Stimulated activated naive CD4-positive, alpha-beta T cell treated with Interleukin-2 at 50 U/mL for 16 hours (primary cell): ENCODE measurements around the gene GATAD2A.
A peak's percentile ranks its signal among the peaks of the same experiment; 100 is the strongest.

ENCODE experiments used
- DNase-seq: peaks from one replicate; lab custom pipeline; 2025; lab: John Stamatoyannopoulos, UW

Gene GATAD2A

DNA sequence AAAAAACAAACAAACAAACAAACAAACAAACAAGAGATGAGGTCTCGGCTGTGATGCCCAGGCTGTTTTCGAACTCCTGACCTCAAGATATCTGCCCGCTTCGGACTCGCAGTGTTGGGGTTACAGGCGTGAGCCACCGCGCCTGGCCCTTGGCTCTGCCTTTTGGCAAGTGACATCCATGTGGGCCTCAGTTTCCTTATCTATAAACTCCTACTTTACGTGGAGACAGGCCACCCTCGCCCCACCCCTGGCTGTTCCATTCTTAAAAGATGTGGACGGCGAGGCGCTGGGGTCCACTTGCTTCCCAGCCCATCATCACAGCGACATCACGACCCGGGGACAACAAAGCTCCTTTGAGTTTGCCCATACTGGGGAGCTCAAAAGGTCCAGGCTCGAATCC, 108.2 kb downstream of the GATAD2A start:
- DNase-seq = no peak

DNA sequence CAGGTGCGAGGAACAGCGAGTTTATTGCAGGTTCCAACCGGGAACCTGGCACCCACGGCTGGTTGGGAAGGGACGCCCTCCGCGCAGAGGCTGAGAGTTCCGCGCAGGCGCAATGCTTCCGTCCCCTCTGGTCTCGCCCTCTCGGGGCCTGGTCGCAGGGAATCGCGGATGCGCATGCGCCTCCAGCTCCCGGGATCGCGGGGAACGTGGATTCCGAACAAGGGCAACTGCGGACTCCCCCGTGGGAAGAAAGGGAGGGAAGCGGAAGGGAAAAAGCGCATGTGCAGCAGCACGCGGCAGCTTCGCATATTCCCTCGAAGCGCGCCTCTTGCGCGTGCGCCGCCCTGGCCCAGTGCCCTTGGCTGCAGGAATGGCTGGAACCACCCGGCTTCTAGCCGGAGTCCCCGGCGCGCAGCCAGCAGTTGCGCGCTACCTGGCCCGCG, 108.8 kb downstream of the GATAD2A start:
- no peak for DNase-seq

DNA sequence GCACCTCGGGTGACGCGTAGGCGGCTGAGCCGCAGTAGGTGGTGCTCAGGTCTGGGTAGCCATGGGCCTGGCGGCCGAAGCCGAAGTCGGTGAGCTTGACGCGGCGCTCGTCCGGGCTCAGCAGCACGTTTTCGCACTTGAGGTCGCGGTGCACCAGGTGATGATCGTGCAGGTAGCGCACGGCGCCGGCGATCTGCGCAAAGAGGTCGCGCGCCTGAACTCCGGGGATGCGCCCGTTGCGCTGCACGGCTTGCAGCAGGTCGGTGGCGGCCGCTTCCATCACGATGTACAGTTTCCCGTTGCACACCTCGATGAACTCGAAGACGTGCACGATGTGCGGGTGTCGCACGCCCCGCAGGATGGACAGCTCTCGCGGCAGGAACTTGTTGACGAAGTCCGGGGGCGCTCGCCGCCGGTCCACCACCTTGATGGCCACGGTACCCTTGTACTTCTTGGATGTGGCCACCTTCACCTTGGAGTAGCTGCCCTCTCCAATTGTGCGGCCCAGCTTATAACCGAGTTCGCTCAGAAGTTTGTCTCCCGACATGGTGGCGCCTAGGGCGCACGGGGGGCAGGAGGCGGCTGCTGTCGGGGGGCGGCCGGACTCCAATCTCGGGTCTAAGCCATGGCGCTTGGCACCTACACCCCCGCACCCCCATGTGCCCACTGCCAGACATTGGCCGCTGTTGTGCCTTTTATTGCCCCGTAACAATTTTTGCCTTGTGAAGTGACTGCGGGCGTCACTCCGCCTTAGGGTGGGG, 109.6 kb downstream of the GATAD2A start, which contains the start of gene TSSK6:
Gene TSSK6, minus strand, starts transcription at position 668 of the 761 bp plus-strand sequence. Its CDS starts 121 bp downstream, at position 547.
- no peak for DNase-seq

DNA sequence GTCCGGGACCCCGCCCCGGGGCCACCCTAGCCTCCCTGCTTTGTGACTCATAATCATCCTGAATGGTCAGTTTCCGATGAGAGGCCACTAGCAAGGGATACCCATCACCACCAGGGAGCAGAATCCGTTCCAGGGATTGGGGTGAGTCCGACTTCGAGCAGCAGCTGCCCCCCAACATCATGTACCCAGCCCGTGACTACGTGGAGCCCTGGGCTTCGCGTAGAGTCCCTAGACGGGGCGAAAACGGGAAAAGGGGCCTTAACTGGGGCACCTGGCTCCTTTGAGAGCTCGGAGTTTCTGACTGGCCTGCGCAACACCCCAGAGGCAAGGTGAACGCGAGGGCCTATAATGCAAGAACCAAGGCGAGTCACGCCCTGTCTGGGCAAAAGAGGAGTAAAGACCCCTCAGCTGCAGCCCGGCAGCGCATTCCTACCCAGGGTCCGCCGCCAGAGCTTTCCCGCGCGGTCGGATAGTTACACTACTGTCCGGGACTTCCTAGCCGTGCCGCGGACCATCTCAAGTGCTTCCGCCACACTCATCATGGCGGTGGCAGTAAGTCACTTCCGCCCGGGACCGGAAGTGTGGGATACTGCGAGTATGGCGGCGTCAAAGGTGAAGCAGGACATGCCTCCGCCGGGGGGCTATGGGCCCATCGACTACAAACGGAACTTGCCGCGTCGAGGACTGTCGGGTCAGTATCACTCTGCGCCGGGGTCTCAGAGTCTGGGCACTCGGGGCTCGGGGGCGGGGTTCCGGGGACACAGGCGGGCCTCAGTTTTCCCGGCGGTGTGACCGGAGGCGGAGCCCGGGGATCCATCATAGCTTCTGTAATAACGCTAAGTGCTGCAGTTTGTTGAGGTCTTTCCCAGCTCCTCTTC, 110.4 kb downstream of the GATAD2A start, which contains the start of gene NDUFA13:
Gene NDUFA13, plus strand, starts transcription at position 584 of the 878 bp plus-strand sequence. Its CDS starts 14 bp downstream, at position 598.
- DNase-seq = peak; percentile 85

DNA sequence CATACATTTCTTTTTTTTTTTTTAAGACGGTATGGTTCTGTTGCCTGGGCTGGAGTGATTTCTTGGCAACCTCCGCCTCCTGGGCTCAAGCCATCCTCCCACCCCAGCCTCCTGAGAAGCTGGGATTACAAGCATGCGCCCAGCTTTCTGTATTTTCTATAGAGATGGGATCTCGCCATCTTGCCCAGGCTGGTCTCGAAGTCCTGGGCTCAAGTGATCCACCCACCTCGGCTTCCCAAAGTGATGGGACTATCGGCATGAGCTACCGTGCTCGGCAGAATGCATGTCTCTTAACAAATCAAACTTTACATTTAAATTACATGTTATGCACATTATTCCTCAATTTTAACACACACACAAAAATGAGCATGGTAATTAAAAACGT, 111.8 kb downstream of the GATAD2A start:
- no peak for DNase-seq

DNA sequence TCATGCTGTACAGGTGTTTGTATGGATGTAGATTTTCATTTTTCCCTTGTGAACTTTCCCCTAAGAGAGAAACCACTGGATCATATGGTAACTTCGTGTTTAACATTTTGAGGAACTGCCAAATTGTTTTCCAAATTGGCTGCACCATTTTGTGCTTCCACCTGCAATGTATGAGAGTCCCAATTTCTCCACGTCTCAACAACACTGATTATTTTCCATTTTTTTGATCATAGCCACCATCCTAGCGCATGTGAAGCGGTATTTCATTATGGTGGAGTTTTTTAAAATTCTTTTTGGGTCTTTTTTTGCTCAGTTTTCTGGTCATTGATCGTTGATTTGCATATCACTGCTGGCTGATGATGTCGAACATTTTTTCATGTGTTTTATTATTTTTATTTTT, 115.5 kb downstream of the GATAD2A start:
- no peak for DNase-seq

DNA sequence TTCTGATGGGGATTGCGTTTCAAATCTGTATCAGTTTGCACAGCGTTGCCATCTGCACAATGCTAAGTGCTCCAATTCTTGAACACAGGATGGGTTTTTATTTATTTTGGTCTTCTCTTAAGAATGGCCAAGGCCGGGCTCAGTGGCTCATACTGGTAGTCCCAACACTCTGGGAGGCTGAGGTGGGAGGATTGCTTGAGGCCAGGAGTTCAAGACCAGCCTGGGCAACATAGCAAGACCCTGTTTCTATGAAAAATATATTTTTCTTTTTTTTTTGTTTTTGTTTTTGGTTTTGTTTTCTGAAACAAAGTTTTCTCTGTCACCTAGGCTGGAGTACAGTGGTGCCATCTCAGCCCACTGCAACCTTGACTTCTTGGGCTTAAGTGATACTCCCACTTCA, 117.7 kb downstream of the GATAD2A start:
- DNase-seq = no peak

DNA sequence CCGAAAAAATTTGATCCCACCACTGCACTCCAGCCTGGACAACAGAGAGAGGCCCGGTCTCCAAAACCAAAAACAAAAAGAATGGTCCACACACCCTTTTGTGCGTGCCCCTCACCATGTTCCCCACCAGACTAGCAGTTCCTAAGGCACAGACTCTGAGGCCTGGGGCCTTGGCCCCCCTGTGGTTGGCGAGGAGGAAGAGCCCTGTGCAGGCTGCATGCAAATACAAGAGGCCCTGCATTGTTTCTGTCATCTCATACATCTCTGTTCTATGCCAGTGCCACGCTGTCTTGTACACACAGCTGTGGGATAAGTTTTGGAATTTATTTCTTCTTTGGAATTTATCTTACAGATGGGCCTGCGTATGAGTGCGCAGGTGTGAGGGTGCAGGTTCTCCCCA, 118.6 kb downstream of the GATAD2A start:
- DNase-seq = no peak

DNA sequence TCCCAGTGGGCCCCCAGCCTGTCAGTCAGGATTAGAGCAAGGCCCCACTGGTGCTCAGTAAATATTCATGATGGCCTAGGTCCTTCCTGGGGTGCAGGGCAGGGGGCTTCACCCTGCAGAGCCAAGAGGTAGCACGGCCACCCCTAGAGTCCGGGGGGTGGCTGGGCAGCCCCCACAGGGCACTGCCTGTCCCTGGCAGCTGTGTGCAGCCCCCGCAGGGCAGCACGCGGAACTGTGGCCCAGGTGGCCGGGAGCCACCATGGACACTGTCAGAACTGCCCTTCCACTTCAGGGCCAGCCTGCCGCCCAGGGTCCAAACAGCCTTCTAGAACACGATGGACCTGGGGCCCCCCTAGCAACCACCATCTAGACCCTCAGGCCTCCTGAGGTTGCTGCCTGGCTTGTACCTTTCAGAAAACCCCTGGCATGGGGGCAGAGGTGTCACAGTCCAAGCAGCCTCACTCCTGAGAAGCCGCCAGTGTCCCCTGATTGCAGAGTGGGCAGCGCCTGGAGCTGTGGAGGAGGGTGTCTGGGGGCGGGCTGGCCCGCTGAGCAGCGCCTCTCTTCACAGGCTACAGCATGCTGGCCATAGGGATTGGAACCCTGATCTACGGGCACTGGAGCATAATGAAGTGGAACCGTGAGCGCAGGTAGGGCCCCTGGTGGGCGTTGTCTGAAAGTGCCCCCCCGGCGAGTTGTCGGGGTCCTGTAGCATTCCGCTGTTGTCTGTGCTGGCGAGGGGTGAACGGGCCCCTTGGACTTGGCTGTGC, 120.3 kb downstream of the GATAD2A start:
- DNase-seq = no peak

DNA sequence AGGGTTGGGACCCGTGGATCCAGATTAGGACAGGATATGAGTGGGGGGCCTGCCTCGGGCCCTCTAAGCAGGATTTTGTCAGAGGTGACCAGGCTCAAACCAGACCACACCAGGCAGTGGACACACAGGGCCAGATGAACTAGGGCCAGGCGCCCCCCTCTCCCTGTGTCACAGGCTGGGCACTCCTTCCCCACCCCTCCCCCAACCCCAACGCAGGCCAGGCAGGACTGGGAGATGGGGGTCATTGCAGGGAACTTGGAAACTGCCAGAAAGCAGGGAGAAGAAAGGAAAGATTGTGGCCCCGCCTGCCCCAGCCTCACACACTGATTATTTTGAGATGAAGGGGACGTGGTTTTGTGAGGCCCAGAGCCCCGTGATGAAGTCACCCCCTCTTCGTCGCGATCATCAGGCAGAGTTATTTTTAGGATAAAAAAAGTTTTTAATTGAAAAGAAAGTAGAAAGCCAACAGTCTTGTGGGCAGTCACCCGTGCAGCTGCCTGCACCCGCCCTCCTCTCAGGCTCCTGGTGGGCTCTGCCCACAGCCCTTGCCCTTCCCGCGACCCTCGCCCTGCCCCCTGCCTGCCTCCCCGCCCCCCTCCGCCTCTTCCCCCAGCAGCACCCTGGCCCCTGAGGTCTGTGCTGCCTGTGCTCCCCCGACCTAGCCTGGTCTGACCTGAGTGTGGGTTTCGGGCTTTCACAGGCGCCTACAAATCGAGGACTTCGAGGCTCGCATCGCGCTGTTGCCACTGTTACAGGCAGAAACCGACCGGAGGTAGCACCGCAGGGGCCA, 121.3 kb downstream of the GATAD2A start:
- DNase-seq = no peak

DNA sequence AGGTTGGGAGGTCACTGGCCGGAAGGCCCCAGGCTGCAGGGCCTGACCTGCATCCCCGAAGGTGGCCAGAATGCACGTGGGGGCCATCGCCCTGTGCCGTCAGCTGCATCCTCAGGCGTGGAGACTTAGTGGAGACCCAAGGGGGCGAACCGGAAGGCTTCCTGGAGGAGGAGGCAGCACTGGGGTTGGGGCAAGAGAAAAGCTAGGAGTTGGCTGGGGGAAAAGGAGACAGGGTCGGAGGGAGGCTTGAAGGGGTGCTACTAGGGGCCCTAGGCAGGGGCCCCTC, 121.8 kb downstream of the GATAD2A start:
- DNase-seq = no peak

DNA sequence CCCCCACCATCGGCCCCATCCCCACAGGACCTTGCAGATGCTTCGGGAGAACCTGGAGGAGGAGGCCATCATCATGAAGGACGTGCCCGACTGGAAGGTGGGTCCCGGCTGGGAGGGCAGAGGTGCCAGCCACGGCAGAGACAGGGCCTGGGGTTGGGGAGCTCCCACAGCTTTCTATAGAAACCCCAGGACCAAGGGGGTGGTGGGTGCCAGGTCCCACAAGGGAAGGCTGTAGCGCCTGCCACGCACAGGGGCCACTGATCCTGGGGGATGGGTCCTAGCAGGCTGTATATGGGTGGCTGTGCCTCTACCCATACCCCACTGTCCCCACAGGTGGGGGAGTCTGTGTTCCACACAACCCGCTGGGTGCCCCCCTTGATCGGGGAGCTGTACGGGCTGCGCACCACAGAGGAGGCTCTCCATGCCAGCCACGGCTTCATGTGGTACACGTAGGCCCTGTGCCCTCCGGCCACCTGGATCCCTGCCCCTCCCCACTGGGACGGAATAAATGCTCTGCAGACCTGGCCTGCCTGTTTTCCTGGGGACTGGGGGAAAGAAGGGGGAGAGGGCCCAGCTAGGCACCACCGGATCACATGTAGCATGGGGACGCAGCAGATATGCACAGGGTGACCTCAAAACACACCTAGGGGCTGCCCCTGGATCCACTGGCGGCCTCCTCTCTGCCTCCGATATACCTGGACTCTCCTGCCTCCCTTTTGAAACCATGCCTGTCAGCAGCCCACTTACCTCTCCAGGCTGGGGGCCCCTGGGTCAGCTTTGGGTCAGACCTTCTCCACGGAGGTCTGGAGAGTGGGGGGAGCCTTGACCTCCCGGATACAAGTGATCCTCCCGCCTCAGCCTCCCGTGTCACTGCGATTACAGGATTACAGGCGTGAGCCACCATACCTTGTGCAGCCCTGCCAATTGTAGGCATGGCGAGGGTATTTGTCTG, 122.5 kb downstream of the GATAD2A start:
- no peak for DNase-seq

DNA sequence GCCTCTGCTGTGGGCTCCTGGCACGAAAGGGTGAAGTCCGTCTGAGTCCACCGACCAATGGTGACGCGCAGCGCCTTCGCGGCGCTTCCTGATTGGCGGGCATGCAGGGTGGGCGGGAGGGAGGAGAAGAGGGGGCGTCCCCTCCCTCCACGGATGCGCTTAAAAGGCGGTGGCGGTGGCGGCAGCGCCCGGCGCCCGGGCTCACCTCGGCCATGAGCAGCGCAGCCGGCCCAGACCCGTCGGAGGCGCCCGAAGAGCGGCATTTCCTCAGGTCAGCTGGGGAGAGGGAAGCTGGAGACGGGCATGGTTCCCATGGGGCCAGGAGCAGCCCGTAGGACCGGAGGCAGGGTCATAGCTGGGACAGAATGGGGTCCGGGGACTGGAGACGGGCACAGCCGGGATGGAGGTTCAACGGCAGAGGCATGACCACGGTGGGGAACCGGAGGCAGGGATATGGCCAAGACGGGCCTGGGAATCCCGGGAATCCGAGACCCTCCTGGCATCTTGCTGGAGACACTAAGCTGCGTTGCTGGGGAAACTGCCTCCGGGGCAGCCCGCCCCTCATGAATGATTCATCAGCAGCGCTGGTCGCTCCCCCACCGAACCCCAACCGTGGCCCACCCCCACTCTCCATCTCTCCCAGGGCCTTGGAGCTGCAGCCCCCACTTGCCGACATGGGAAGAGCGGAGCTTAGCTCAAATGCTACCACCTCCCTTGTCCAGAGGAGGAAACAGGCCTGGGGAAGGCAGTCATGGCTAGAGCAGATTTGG, 123.4 kb downstream of the GATAD2A start, which contains the start of gene YJEFN3:
Gene YJEFN3, plus strand, starts transcription at position 191 of the 770 bp plus-strand sequence. Its CDS starts 22 bp downstream, at position 213.
- DNase-seq = no peak

DNA sequence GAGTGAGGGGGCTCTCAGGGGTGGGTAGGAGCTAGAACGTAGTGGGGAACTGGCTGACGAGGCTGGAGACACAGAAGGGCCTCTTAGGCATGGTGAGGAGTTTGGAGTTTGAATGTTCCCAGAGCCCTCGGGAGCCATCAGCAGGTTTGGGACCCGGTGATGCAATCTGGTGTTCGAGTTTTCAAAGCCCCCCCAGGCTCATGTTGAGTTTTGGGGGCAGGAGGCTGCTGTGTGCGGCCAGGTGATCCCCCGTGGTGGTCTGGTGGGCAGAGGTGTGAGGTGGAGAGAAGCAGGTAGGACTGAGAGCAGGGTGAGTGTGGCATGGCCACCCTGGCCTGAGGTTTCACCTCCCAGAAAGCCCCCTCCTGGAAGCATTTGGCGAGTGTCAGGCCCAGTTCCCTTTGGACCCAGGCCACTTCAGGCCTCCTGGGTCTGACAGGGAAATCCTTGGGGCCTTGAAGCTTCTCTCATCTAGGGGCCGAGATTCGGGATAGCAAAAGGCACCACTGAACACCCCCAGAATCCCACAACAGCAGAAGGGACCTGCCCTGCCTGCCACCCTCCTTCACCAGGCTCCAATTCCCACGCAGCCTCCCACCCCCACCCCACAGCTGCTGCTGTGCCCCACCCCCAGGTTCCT, 124.4 kb downstream of the GATAD2A start:
- no peak for DNase-seq

DNA sequence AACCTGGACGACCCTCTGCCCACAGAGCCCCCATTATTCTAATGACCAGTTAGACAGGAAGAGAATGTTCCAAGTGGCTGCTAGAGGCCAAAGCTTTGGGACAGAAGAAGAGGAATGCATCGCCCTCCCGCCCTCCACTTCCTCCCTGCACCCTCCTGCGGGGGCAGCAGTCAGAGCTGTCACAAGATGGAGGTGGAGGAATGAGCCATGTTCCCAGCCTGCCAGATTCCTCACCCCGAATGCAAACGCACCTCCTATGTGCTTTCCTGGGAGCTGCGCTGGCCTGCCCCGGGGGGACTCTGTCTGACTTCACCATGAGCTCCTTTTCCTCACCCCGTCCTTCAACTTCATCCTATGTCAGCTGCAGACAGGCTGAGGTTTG, 124.9 kb downstream of the GATAD2A start:
- no peak for DNase-seq

DNA sequence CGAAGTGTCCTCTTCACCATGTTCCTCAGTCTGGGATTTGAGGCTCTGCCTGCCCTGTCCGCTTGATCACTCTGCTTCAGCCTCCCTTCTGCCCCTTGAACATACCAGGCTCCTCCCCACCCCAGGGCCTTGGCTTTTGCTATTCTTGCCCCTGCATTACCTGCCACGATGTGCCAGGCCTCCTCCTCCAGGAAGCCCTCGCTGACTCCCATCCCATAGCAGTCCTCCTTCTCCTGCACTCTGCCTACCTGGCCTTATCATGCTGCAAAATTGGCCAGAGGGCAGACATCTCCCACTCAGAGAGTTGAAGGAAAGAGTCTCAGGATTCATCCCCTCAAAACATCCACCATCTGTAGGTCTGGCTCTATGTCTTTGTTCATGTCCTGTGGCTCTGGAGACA, 125.4 kb downstream of the GATAD2A start:
- DNase-seq = no peak

DNA sequence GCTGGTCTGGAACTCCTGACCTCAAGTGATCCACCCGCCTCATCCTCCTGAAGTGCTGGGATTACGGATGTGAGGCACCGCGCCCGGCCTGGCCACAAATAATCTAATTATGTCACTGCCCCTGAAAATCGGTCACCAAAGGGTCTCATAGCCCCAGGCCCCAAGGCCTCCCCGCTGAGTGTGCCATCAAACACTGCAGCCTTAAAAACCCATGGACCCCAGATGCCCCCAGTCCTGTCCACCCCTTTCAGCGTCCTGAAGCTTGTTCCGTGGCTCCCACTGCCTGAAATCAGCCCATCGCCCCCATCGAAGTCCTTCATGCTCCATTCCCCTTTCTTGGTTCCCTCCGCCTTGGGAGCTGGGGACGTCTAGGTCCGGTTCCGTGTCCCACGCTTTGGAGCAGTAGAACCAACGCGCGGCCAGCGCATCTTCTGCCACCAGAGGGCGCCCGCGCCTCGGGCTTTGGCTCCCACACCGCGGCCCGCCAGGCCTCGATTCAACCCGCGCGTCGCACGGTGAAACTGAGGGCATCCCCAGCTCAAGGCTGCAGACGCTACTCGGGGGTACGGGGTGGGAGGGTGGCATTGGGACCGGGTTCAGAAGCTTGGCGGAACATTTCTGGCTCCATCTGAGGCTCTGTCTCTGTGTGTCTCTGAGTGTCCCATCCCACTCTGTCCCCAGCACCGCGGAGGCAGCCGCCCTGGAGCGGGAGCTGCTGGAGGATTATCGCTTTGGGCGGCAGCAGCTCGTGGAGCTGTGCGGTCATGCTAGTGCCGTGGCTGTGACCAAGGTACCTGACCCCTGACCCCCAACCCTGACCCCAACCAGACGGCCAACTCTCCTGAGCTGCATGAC, 126.7 kb downstream of the GATAD2A start:
- DNase-seq = peak; percentile 77
